ENCODE data around the gene NCS1. TPM values are rescaled to one million over a fixed set of nuclear protein-coding genes. Genes with fewer than 3 reads are reported as not detected.
"Not testable (repeated sequence)": the region's sequence is repeated elsewhere in the genome, so short reads cannot be mapped to it uniquely, and the experiment has no call there.

The NCS1 gene
- total RNA-seq, 1 donor from 2014 or later: 39.5 TPM

DNA sequence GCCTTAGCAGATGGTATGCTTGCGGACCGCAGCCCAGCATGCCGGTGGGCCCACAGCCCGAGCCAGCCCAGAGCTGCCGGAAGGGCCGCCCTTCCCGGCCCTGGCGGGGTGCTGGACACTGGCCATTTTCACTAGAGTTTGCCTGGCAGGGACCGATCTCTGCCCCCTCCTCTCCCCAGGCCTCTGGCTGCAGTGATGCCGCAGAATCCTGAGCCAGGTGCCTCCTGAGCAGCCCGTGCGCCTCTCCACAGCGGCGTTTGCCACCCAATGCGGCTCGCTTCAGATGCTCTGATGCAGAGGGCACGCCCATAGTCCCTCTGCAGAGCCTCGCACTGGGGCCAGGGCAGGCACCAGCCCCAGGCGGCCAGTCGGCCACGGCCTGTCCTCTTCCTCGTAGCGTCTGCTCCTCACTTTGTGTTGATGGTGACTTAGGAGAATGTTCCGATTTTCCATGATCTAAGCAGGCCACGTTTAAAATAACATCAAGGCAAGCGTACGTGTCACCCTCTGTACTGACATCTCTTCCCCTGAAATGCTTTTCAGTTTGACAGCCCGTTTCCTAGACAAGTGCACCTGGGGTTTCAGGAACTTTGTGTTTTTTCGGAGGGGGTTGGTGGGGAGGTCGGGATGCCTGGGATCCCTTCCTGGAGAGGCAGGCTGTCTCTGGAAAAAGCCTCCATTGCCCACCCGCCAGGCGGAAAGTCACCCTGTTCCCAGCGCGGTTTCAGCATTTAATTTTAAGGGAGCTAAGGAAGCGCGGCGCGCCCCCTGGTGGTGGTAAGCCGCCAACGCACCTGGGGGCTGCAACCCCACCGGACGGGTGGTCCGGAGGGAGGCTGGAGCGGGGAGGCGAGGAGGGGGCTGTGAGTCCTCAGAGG is 63.6 kb downstream of the NCS1 start:
- no peak for DNase-seq (ENCODE audit: extremely low read depth, low read depth, low spot score)

GRCh38 chr9:130236436-130236985 is 64.3 kb downstream of the NCS1 start:
- DNase-seq (ENCODE audit: extremely low read depth, low read depth, low spot score): no peak

DNA sequence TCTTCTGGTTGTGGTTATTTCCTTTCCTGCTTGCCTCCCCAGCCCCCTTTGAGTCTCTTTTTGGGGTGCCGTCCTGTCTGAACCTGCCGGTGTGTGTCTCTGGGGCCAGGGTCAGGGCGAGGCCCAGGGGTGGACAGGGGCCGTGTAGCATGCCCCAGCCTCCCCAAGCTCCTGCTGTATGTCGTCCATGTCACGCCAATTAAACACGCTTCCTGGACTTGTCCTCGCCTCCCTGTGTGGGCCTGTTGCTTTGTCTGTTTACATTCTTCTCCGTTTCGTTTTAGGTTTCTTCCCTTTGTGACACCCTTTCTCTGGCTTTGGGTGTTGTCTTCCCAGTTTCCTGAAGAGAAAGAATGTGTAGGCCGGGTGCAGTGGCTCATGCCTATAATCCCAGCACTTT is 64.9 kb downstream of the NCS1 start:
- no peak for DNase-seq (ENCODE audit: extremely low read depth, low read depth, low spot score)

DNA sequence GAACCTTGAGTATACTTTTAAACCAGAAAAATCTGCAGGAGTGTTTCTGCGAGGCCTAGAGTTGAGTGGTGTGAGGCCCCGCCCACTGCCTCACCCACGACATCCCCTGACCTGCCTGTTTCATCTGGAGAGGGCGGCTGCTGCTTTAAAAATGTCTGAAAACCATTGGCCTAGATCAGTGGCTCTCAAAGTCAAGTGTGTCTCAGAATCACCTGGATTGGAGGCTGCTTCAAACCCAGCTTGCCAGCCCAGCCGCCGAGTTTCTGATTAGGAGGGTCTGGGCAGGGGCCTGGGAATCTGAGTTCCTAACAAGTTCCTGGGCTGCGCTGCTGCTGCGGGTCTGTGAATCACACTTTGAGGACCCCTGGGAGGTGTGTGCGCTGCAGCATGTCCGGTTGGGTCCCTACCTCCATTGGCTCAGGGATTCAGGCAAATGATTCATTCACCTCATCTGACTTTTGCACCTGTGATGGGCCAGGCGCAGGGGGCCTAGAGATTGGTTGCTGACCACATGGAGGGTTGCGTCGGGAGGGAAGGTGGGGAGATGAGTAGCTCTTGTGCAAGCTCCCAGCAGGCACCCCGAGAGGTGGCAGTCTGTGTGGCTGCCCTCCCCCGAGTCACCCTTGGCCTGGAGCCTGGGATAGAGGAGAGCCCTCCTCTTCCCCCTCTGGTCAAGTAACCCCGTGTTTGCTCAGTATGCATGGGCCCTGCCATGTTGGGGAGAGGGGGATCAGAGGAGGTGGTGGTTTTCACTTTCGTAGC is 65.7 kb downstream of the NCS1 start:
- DNase-seq (ENCODE audit: extremely low read depth, low read depth, low spot score): no peak

DNA sequence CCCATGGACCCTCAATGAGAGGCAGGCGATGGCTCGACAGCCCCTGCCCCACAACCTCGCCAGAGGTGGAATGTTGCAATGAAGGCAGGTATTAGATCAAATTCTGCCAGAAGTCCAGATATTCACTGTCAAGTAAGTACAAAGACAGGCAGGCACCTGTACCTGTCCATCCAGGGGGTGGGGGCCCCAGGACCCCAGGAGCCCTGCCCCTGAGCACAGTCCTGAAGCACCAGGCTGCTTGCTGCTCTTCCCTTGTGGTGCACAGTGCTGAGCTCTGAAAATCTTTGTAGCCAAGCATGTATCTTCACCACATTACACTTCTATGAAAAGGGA is 67.1 kb downstream of the NCS1 start:
- no peak for DNase-seq (ENCODE audit: extremely low read depth, low read depth, low spot score)

DNA sequence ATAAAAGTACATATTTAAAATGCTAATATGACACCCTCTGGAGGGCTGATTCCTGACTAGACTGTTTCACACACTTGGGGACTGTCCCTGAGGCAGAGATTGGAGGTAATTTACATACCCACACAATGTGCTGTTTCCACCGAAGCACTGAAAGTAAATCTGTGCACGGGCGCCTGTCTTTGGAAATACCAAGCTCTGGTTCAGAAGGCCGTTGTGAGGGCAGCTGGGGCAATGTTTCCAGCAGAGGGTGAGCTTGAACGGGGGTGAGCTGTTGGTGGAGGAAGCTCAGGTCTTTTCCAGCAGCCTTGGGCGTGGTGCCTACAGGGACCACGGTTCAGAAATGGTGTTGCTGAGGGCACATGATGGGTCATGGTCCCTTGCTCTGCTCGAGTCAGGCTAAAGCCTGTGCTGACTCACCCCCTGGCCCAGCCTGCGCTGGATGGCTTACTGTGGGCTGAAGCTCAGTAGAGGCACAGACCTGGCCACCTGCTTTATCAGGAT is 67.6 kb downstream of the NCS1 start:
- DNase-seq (ENCODE audit: extremely low read depth, low read depth, low spot score): no peak

DNA sequence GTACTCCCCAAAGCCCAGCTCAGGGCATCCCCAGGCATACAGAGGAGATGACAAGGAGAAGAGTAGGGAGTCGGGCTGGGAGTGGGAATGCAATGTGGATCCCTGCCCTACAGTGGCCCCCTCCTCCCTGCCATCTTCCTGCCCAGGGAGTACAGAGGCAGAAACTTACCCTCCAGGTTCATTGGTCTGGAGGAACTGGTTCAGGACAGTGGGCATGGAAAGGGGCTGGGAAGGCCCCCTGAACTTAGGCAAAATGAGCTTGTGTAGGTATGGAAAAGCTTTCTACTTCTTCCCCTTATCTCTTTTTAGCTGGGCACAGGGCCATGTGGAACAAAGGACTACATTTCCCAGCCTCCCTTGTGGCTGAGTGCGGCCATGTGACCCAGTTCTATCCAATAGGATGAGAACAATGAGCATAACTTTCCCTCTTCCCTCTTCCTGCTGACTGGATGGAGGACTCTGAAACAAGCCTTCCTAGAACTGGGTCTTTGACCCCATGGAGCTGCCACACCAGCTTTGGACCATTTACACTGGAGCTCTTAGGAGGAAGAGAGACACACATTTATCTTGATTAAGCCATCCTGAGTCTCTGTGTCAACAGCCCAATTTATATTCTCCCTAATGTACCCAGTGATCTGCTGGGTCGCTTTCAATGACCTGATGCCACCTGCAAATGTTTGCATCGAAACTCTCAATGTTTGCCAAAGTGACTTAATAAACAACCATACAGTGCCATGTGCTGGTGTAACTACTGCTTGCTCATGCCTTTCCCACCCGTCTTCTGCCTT is 68.4 kb downstream of the NCS1 start:
- peak; percentile 34 for DNase-seq (ENCODE audit: extremely low read depth, low read depth, low spot score)

GRCh38 chr9:130241198-130241535 is 69.0 kb downstream of the NCS1 start:
- DNase-seq (ENCODE audit: extremely low read depth, low read depth, low spot score): no peak

- no peak for DNase-seq (ENCODE audit: extremely low read depth, low read depth, low spot score)
Measured at GRCh38 chr9:130242270-130243014, 70.2 kb downstream of the NCS1 start.

GRCh38 chr9:130243015-130243881 is 71.0 kb downstream of the NCS1 start:
- DNase-seq (ENCODE audit: extremely low read depth, low read depth, low spot score): no peak

DNA sequence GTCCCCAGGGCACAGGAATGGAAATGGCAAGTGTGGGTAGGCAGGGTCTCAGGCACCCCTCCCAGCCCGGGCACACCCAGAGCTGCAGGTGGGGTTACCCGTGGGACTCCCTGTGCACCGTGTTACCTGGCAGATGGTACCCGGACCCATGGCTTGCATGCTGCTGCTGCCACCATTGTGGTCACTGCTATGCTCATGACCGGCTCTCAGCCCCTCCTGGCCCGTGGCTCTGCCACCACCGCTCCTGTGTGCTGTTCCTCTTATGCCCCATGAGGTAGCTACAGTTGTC is 71.6 kb downstream of the NCS1 start:
- DNase-seq (ENCODE audit: extremely low read depth, low read depth, low spot score): no peak

- DNase-seq (ENCODE audit: extremely low read depth, low read depth, low spot score): no peak
Measured at GRCh38 chr9:130244548-130245165, 72.5 kb downstream of the NCS1 start.

- no peak for DNase-seq (ENCODE audit: extremely low read depth, low read depth, low spot score)
Measured at GRCh38 chr9:130245474-130245873, 73.3 kb downstream of the NCS1 start.

DNA sequence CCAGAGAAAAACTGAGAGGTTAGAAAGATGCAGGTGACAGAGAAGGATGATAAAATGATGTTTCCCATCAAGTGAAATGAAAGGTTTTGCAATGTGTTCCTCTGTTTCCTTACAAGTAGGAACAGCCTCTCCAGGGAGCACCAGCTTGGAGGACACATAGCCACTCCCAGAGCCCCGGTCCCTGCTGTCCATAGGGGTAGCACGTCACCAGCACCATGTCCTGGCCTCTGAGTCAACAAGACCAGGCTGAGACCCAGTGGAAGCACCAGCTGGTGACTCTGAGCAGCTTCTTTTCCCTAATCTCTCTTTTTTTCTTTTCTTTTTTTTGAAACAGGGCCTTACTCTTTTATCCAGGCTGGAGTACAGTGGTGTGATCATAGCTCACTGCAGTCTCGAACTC is 73.9 kb downstream of the NCS1 start:
- no peak for DNase-seq (ENCODE audit: extremely low read depth, low read depth, low spot score)

DNA sequence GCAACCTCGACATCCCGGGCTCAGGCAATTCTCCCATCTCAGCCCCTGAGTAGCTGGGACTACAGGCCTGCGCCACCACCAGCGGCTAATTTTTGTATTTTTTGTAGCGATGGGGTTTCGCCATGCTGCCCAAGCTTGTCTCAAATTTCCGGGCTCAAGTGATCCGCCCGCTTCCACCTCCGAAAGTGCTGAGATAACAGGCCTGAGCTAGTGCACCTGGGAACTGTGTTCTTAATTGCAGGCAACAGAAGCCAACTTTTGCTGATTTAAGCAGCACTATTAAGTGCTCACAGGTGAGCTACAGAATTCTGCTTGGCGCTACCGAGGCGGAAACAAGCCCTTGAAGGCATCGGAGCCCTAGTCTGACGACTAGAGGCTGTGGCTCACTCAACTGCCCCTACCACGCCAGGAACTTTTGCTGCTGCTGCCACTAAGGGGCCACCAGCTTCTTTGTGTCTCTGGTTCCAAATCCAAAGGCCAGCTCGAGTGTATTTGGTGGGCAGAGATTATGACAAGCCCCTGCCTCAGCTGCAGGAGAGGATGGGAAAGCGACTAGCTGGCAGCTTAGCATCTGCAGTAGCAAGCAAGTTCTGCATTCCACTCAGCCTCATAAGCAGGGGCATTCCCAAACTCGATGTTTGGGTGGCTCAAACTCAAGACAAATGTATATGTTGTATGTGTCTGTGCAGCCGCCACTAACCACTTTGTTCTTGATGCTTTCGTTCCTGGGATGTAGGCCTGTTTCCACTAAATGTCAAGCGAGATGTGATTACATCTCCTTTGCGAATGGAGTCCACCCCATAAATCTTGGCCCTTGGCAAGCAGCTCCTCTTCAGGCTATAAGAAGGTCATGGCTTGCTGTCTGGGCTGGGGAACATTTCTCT is 82.8 kb downstream of the NCS1 start:
- no peak for DNase-seq (ENCODE audit: extremely low read depth, low read depth, low spot score)

DNA sequence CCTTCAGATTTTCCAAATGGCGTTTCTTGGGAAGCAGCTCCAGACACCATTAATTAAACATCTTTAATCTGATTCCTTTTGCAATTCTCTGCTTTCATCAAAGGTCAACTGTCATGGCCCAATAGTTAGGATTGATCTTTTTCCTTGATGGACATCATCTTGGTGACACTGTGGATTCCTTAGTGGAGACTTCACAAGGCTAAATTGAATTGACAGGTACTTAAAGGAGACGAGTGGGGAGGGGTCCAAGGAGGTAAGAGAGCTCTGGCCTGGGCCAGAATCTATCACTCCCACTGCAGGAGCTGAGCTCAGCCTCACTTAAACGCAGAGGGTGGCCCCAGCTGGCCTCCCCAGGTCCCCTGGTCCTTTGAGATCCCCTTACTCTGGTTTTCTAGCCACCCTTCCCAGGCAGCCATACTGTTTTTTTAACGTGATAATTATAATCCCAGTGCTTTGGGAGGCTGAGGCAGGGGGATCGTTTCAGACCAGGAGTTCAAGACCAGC is 83.5 kb downstream of the NCS1 start:
- no peak for DNase-seq (ENCODE audit: extremely low read depth, low read depth, low spot score)

DNA sequence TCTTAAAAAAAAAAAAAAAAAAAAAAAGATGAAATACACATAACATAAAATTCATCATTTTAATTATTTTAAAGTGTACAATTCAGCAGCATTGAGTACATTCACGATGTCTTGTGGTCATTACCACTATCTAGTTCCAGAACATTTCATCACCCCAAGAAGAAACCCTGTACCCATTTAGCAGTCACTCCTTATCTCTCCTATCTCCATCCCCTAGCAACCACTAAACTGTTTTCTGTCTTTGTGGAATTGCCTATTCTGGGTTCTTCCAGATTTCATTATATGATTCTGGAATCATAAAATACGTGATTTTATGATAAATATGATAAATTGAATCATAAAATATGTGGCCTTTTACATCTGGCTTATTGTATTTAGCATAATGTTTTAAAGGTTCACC is 84.4 kb downstream of the NCS1 start:
- DNase-seq (ENCODE audit: extremely low read depth, low read depth, low spot score): no peak

DNA sequence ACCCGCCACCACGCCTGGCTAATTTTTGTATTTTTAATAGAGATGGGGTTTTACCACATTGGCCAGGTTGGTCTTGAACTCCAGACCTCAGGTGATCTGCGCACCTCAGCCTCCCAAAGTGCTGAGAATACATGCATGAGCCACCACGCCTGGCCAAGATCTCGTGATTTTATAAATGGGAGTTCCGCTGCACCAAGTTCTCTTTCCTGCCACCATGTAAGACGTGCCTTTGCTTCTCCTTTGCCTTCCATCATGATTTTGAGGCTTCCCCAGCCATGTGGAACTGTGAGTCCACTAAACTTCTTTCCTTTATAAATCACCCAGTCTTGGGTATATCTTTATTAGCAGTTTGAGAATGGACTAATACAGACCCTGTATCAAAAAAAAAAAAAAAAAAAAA is 85.9 kb downstream of the NCS1 start:
- DNase-seq (ENCODE audit: extremely low read depth, low read depth, low spot score): not testable (repeated sequence)
